Suprapubic skin (tissue), 3 donors: ENCODE data around the gene GOLGA6A.

Experiments
- POLR2AphosphoS5 ChIP-seq, 3 donors: sonication (generic); formaldehyde crosslinking; IDR thresholded peaks; one replicate each; pipeline ENCODE4 v1.6.1; 2017; ENCODE audit warnings: antibody characterized with exemption in 3 of 3
- TF ChIP-seq, protein P1 (sequence below), 2 donors: fragments of 200-600 bp in 1 of 2; fragments of 450-650 bp in 1 of 2; sonication (generic) in 1 of 2; IDR thresholded peaks; one replicate each; pipeline ENCODE4 v1.5.1; 2016 to 2019; ENCODE audit warnings: antibody characterized with exemption in 2 of 2, mild to moderate bottlenecking in 1 of 2, moderate library complexity in 1 of 2

GRCh38 chr15:74022706-74023470 is 59.5 kb downstream of the GOLGA6A start:
- TF ChIP-seq, protein P1, sequence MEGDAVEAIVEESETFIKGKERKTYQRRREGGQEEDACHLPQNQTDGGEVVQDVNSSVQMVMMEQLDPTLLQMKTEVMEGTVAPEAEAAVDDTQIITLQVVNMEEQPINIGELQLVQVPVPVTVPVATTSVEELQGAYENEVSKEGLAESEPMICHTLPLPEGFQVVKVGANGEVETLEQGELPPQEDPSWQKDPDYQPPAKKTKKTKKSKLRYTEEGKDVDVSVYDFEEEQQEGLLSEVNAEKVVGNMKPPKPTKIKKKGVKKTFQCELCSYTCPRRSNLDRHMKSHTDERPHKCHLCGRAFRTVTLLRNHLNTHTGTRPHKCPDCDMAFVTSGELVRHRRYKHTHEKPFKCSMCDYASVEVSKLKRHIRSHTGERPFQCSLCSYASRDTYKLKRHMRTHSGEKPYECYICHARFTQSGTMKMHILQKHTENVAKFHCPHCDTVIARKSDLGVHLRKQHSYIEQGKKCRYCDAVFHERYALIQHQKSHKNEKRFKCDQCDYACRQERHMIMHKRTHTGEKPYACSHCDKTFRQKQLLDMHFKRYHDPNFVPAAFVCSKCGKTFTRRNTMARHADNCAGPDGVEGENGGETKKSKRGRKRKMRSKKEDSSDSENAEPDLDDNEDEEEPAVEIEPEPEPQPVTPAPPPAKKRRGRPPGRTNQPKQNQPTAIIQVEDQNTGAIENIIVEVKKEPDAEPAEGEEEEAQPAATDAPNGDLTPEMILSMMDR (IDR thresholded peaks at IDR 0.05) = no peak
- TF ChIP-seq POLR2AphosphoS5 (IDR thresholded peaks at IDR 0.05) = no peak
